ENCODE results near the gene SUCLG2. TPM values are rescaled to one million over a fixed set of nuclear protein-coding genes. Genes with fewer than 3 reads are reported as not detected.
"Not testable (repeated sequence)": the region's sequence is repeated elsewhere in the genome, so short reads cannot be mapped to it uniquely, and the experiment has no call there.

SUCLG2 gene
- total RNA-seq, 1 donor from 2014 or later, result 36.3 TPM

GRCh38 chr3:67537203-67537602 is 117.2 kb downstream of the SUCLG2 start:
- H3K9me3 Mint-ChIP-seq, result peaks cover 32% of the 10 kb centered on the region
- H3K4me1 Mint-ChIP-seq (ENCODE audit: low read depth); intact Hi-C loops (cut with micrococcal nuclease); H3K4me3 Mint-ChIP-seq (ENCODE audit: low read depth); H3K27ac Mint-ChIP-seq; H3K27me3 Mint-ChIP-seq (ENCODE audit: low read depth); DNase-seq (ENCODE audit: low spot score): not testable (repeated sequence)
- peaks cover 29% of the 10 kb centered on the region for H3K36me3 Mint-ChIP-seq (ENCODE audit: low read depth)

GRCh38 chr3:67535006-67535405 is 119.4 kb downstream of the SUCLG2 start:
- no peaks in the 10 kb centered on the region for H3K27me3 Mint-ChIP-seq (ENCODE audit: low read depth)
- peaks cover 23% of the 10 kb centered on the region for H3K36me3 Mint-ChIP-seq (ENCODE audit: low read depth)
- H3K9me3 Mint-ChIP-seq, result peaks cover 21% of the 10 kb centered on the region
- no peak for DNase-seq (ENCODE audit: low spot score)
- intact Hi-C loops (cut with micrococcal nuclease), result no loop called here
- no peak overlapping the region for H3K4me3 Mint-ChIP-seq (ENCODE audit: low read depth)
- H3K27ac Mint-ChIP-seq, result no peak overlapping the region
- peaks cover 4% of the 10 kb centered on the region for H3K4me1 Mint-ChIP-seq (ENCODE audit: low read depth)

GRCh38 chr3:67534594-67534993 is 119.8 kb downstream of the SUCLG2 start:
- intact Hi-C loops (cut with micrococcal nuclease), result no loop called here
- no peak for DNase-seq (ENCODE audit: low spot score)
- Mint-ChIP-seq H3K4me3 (ENCODE audit: low read depth) (no peak overlapping the region), H3K27me3 (ENCODE audit: low read depth) (no peaks in the 10 kb centered on the region), H3K4me1 (ENCODE audit: low read depth) (peaks cover 4% of the 10 kb centered on the region), H3K36me3 (ENCODE audit: low read depth) (peaks cover 19% of the 10 kb centered on the region), H3K27ac (no peak overlapping the region), H3K9me3 (peaks cover 17% of the 10 kb centered on the region)

GRCh38 chr3:67531181-67532101 is 123.0 kb downstream of the SUCLG2 start:
- Mint-ChIP-seq H3K27me3 (ENCODE audit: low read depth) (no peaks in the 10 kb centered on the region), H3K27ac (no peak overlapping the region), H3K4me1 (ENCODE audit: low read depth) (peaks cover 3% of the 10 kb centered on the region), H3K9me3 (no peaks in the 10 kb centered on the region), H3K36me3 (ENCODE audit: low read depth) (peaks cover 30% of the 10 kb centered on the region), H3K4me3 (ENCODE audit: low read depth) (no peak overlapping the region)
- DNase-seq (ENCODE audit: low spot score), result no peak
- intact Hi-C loops (cut with micrococcal nuclease), result no loop called here

- H3K4me1 Mint-ChIP-seq (ENCODE audit: low read depth), result peaks cover 6% of the 10 kb centered on the region
- H3K27ac Mint-ChIP-seq, result no peak overlapping the region
- no peaks in the 10 kb centered on the region for H3K9me3 Mint-ChIP-seq
- no peak for DNase-seq (ENCODE audit: low spot score)
- intact Hi-C loops (cut with micrococcal nuclease), result no loop called here
- H3K36me3 Mint-ChIP-seq (ENCODE audit: low read depth), result peaks cover 43% of the 10 kb centered on the region
- no peaks in the 10 kb centered on the region for H3K27me3 Mint-ChIP-seq (ENCODE audit: low read depth)
- no peak overlapping the region for H3K4me3 Mint-ChIP-seq (ENCODE audit: low read depth)
Observed at GRCh38 chr3:67529915-67530314, 124.5 kb downstream of the SUCLG2 start.

- DNase-seq (ENCODE audit: low spot score), result no peak
- Mint-ChIP-seq H3K9me3 (no peaks in the 10 kb centered on the region), H3K4me1 (ENCODE audit: low read depth) (peaks cover 6% of the 10 kb centered on the region), H3K36me3 (ENCODE audit: low read depth) (peaks cover 48% of the 10 kb centered on the region), H3K4me3 (ENCODE audit: low read depth) (no peak overlapping the region), H3K27me3 (ENCODE audit: low read depth) (no peaks in the 10 kb centered on the region), H3K27ac (no peak overlapping the region)
- intact Hi-C loops (cut with micrococcal nuclease), result no loop called here
Observed at GRCh38 chr3:67529337-67529736, 125.1 kb downstream of the SUCLG2 start.

GRCh38 chr3:67526246-67526645 is 128.2 kb downstream of the SUCLG2 start:
- no peak for DNase-seq (ENCODE audit: low spot score)
- Mint-ChIP-seq H3K4me1 (ENCODE audit: low read depth) (peaks cover 4% of the 10 kb centered on the region), H3K4me3 (ENCODE audit: low read depth) (no peak overlapping the region), H3K27me3 (ENCODE audit: low read depth) (no peaks in the 10 kb centered on the region), H3K27ac (no peak overlapping the region), H3K36me3 (ENCODE audit: low read depth) (peaks cover 45% of the 10 kb centered on the region), H3K9me3 (no peaks in the 10 kb centered on the region)
- intact Hi-C loops (cut with micrococcal nuclease), result no loop called here

GRCh38 chr3:67524046-67524445 is 130.4 kb downstream of the SUCLG2 start:
- intact Hi-C loops (cut with micrococcal nuclease), result no loop called here

GRCh38 chr3:67522081-67522480 is 132.3 kb downstream of the SUCLG2 start:
- Mint-ChIP-seq H3K36me3 (ENCODE audit: low read depth) (peaks cover 37% of the 10 kb centered on the region), H3K4me1 (ENCODE audit: low read depth) (peaks cover 4% of the 10 kb centered on the region), H3K27ac (no peak overlapping the region), H3K27me3 (ENCODE audit: low read depth) (no peaks in the 10 kb centered on the region), H3K9me3 (no peaks in the 10 kb centered on the region), H3K4me3 (ENCODE audit: low read depth) (no peak overlapping the region)
- DNase-seq (ENCODE audit: low spot score), result no peak
- intact Hi-C loops (cut with micrococcal nuclease), result no loop called here

More at GRCh38 chr3:67524046-67524445, 130.4 kb downstream of the SUCLG2 start:
- H3K27ac Mint-ChIP-seq, result no peak overlapping the region
- no peaks in the 10 kb centered on the region for H3K9me3 Mint-ChIP-seq
- peaks cover 48% of the 10 kb centered on the region for H3K36me3 Mint-ChIP-seq (ENCODE audit: low read depth)
- H3K4me3 Mint-ChIP-seq (ENCODE audit: low read depth), result no peak overlapping the region
- H3K27me3 Mint-ChIP-seq (ENCODE audit: low read depth), result no peaks in the 10 kb centered on the region
- H3K4me1 Mint-ChIP-seq (ENCODE audit: low read depth), result peaks cover 4% of the 10 kb centered on the region
- DNase-seq (ENCODE audit: low spot score), result no peak

- intact Hi-C loops (cut with micrococcal nuclease), result no loop called here
- no peak overlapping the region for H3K4me3 Mint-ChIP-seq (ENCODE audit: low read depth)
- no peaks in the 10 kb centered on the region for H3K27me3 Mint-ChIP-seq (ENCODE audit: low read depth)
- H3K27ac Mint-ChIP-seq, result no peak overlapping the region
- peaks cover 1% of the 10 kb centered on the region for H3K4me1 Mint-ChIP-seq (ENCODE audit: low read depth)
- peaks cover 35% of the 10 kb centered on the region for H3K36me3 Mint-ChIP-seq (ENCODE audit: low read depth)
- DNase-seq (ENCODE audit: low spot score), result no peak
- H3K9me3 Mint-ChIP-seq, result no peaks in the 10 kb centered on the region
Observed at GRCh38 chr3:67521053-67521646, 133.3 kb downstream of the SUCLG2 start.

- H3K36me3 Mint-ChIP-seq (ENCODE audit: low read depth), result peaks cover 38% of the 10 kb centered on the region
- H3K27me3 Mint-ChIP-seq (ENCODE audit: low read depth), result no peaks in the 10 kb centered on the region
- H3K27ac Mint-ChIP-seq, result no peak overlapping the region
- peaks cover 1% of the 10 kb centered on the region for H3K4me1 Mint-ChIP-seq (ENCODE audit: low read depth)
- no peak for DNase-seq (ENCODE audit: low spot score)
- intact Hi-C loops (cut with micrococcal nuclease), result no loop called here
- no peaks in the 10 kb centered on the region for H3K9me3 Mint-ChIP-seq
- H3K4me3 Mint-ChIP-seq (ENCODE audit: low read depth), result no peak overlapping the region
Observed at GRCh38 chr3:67518236-67518635, 136.2 kb downstream of the SUCLG2 start.

- intact Hi-C loops (cut with micrococcal nuclease), result no loop called here
- DNase-seq (ENCODE audit: low spot score), result no peak
- Mint-ChIP-seq H3K4me3 (ENCODE audit: low read depth) (no peak overlapping the region), H3K4me1 (ENCODE audit: low read depth) (peaks cover 1% of the 10 kb centered on the region), H3K36me3 (ENCODE audit: low read depth) (peaks cover 38% of the 10 kb centered on the region), H3K27me3 (ENCODE audit: low read depth) (no peaks in the 10 kb centered on the region), H3K9me3 (no peaks in the 10 kb centered on the region), H3K27ac (no peak overlapping the region)
Observed at GRCh38 chr3:67517781-67518180, 136.6 kb downstream of the SUCLG2 start.

- Mint-ChIP-seq H3K4me1 (ENCODE audit: low read depth) (peaks cover 1% of the 10 kb centered on the region), H3K27me3 (ENCODE audit: low read depth) (no peaks in the 10 kb centered on the region), H3K4me3 (ENCODE audit: low read depth) (no peak overlapping the region), H3K9me3 (no peaks in the 10 kb centered on the region), H3K36me3 (ENCODE audit: low read depth) (peaks cover 41% of the 10 kb centered on the region), H3K27ac (no peak overlapping the region)
- no peak for DNase-seq (ENCODE audit: low spot score)
- intact Hi-C loops (cut with micrococcal nuclease), result no loop called here
Observed at GRCh38 chr3:67516496-67516895, 137.9 kb downstream of the SUCLG2 start.

Data from activated T-helper 2 cell treated with anti-CD3 and anti-CD28 coated beads, Interferon-gamma antibody, Interleukin-2, Interleukin-4, amounts not matched to agents 10 μg/mL and 5 μg/mL and 100 μg/mL, durations not matched to agents 14 hours and 24 hours and 36 hours (primary cell).